GM19035 (cell line): Measurements from ENCODE around the gene BRF1.

Experiments
- ATAC-seq: cut with Tn5 transposase; IDR thresholded peaks from one replicate; pipeline ENCODE4 v1.9.1; 2021; ENCODE audit not compliant: unreplicated experiment

The BRF1 gene

GRCh38 chr14:105197211-105197641, 103.6 kb downstream of the BRF1 start:
- ATAC-seq = no peak

DNA sequence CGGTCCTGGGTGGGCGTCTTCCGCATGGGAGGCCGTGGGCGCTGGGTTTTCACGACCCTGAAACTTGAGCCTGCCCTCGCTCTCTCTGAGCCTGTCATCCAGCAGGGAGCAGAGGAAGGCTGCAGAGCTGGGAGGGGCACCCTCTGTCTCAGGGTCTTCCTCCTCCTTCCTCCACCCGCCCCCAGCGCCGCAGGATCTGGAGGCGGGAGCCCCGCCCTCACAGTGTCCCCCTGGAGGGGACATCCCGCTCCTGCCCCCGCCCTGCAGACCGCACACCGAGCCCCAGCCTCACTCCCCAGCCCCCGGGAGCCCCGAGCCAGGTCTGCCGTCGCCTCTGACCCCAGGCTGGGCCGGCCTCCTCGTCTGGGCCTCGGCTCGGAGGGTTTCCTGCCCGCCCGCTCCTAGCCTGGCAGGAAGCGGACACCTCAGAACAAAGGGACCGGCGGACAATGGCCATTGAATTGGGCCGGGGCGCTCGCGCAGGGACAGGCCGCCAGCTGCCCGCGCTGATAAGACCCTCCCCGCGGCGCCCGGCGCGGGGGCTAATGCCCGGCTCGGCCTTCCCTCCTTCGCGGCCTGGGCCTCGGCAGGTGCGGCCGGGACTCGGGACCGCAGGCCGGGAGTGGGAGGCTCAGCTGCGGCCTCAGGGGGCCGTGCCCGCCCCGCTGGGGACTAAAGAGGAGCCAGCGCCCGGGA, 104.4 kb downstream of the BRF1 start:
- ATAC-seq = no peak

DNA sequence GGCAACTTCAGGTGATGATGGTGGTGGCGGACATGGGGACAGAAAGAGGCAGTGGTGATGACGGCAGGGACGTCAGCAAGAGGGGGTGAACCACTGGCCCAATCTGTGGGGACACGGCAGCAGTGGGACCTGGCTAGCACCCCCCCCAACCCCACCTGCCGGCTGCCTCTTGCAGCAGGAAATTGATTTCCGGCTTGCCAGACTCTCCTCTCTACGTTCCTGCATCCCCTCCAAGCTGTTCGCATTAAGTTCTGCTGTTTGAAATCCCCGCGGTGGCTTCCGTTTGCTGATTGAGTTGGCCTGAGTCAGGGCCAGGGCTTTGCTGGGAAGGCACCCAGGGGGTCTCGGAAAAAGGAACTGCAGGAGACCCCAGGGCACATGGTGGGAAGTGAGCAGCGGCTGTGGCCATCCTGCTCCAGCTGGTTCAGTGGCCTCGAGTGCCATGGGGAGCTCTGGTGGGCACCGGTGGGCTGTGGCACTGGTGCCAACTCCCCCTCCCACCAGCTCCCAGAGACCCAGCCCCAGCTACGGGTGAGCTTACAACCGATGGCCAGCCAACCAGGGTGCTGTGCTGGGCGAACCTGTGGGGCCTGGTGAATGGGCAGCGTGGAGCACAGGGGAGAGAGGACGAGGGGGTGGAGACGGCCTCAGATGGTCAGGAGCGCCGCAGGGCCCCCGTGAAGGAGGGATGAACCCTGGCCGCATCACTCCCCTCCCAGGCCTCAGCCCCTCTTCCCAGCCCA, 105.1 kb downstream of the BRF1 start:
- ATAC-seq = no peak

GRCh38 chr14:105195051-105195450, 105.8 kb downstream of the BRF1 start:
- no peak for ATAC-seq

DNA sequence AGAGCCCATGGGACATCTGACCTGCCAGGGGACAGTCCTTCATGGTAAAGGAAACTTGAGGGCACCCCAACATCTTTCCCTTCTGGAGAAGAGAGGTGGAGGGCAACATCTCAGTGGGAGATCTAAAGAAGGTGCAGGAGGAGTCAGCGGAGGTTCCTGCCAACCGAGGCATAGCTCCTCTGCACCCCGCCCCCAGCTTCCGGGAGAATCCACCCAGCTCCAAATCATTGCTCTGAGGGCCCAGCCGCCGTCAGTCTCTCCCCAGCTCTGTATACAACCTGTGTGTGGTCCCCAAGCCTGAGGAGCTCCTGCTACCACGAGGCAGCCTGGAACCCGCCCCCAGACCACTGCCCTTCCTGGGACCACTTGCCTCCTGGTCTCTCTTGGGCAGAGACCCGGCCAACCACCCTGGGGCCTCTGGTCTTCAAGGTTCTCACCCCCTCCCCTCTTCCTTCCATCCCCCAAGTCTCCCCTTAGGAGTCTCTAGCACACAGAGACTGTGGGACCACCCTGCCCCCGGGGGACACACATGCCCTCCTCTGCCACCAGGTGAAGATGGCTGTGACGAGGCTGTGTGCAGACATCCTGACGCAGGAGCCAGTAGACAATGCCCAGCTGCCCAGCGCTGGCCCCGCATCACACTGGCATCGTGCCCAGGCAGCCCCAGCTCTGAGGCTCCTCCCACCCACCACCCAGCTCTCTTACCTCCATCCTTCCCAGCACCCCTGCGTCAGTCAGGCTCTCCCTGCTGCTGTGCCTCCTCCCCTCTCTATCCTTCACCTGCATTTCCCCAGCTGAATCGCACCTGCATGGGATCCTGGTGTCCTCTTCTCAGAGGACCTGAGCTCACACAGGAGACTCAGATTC, 106.7 kb downstream of the BRF1 start:
- ATAC-seq = no peak

DNA sequence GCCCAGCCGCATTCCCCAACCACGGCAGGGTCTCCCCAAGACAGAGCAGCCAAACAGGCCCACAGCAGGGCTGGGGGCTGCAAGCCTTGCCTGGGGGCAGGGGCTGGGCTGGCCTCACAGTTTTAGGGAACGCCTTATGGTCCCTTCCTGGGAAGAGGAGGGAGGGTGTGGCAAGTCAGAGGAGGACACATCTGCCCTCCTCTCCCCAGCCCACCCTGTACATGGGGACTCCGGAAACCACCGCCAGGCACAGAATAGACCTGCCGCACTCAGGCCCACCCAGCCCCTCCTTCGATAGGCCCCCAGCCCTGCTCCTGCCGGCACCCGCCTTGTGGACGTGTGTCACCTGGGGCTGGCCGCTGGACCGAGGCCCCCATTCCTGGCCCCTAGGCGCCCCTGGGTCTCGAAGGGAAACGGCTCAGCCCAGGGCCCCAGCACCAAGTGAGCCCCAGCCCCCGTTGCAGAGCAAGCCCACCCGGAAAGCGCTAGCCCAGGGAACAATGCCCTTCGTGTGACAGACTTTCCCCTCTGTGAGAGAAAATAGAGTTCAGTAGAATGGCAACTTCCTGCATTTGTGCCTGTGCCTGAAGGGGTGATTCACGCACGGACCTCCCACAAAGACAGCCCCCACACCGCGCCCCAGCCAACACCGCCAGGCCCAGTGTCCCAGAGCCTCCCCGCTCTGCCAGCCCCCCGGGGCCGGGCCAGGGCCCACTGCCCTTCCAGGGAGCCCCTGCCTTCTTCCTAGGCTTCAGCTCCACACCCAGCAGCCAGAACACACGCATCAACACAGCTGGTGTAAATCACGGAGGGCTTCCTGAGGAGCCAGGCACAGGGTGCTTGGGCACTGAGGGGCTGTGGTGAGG, 107.7 kb downstream of the BRF1 start:
- no peak for ATAC-seq

DNA sequence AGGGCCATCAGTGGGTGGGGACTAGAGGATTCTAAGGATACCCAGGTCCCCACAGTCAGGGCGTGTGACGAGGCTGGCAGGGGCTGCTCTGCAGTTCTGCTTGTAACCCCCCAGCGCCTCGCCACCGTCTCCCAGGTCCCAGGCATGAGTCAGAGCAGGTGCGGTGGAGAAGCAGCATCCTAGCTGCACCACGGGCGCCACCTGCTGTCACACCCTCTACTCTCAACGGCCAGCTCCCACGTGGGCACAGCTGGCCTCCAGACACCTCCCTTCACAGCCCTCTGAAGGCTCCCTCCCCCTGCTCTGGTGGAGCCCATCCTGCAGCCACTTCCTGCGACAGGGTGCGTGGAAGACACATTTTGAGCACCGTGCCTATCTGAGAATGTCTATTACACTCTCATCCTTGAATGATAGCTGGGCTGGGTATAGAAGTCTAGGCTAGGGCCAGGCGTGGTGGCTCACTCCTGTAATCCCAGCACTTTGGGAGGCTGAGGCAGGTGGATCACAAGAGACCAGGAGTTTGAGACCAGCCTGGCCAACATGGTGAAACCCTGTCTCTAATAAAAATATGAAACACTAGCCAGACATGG, 112.8 kb downstream of the BRF1 start:
- no peak for ATAC-seq

DNA sequence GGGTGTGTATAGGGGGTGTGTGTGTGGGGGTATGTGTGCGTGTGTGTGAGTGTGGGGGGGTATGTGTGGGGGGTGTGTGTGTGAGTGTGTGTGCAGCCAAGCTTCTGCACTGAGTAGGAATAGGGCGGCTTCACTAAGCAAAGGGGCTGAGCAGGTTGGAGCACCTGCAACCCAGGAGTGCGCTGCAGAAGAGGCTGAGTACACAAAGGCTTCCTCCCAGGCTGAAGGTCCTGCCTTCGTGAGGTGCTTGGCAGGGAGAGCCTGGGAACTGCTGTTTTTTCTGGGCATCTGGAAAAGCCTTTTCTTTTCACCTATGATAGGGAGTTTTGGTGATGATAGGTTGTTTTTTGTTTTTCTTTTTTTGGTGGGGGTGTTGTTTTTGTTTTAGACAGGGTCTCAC, 113.7 kb downstream of the BRF1 start:
- ATAC-seq = no peak

DNA sequence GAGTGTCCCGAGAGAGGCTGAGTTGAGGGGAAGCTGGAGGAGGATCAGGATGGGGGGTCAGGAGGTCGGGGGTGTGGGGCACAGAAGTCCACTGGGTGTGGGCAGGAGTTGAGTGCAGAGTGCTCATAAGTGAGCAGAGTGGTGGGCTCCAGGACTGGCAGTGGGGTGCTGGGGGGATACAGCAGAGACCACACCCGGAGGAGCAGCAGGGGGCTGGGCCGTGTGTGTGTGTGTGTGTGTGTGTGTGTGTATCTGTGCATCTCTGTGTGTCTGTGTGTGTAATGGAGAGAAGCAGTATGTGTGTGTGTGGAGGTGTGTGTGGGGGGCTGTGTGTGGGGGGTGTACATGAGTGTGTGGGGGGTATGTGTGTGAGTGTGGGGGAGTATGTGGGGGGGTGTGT, 114.8 kb downstream of the BRF1 start:
- no peak for ATAC-seq

DNA sequence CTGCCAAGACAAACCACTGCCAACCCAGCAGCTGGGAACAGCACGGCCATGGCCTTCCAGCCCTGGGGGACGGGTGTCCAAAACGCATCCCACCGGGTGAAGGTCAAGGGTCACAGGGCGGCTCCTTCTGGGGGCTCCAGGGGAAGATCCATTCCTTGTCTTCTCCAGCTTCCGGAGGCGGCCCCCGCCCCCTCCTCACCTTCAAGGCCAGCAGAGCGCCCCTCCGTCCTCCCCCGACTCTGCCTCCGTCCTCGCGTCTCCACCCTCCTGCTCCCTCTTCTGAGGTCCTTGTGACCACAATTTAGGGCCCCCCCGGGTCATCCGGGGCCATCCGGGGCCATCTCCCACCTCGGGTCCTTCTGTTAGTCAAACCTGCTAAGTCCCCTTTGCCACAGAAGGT, 115.8 kb downstream of the BRF1 start:
- ATAC-seq = no peak

GRCh38 chr14:105184461-105184860, 116.3 kb downstream of the BRF1 start:
- no peak for ATAC-seq

DNA sequence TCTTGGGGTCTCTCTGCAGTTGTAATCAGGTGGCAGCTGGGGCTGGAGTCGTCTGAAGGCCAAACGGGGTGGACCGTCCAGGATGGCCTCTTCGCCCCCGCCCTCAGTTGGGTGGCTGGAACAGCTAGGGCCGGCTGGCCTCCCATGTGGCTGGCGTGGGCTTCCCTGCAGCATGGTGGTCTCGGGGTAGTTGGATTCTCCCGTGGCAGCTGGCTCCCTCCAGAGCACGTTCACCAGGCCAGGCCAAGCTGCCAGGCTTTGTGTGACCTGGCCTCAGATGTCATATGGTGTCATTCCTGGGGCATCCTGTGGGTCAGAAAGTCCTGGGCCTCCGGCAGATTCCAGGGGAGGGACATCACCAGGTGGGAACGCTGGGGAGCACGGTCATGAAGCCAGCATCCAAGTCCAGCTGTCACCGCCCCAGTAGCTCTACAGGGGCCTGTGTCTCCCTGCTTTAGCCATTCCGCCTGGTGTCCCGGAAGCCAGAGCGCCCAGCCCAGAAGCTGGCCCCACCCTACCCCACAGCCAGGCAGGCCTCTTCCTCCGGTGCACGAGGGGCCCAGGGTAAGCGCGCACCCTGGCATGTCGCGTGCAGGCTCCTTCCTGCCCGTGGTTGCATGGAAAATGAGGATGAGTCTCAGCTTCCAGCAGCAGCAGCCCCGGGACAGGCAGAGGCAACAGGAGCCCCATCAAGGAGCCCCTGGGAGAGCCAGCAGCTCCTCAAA, 118.3 kb downstream of the BRF1 start:
- no peak for ATAC-seq

GRCh38 chr14:105181549-105182295, 119.1 kb downstream of the BRF1 start:
- ATAC-seq = no peak

DNA sequence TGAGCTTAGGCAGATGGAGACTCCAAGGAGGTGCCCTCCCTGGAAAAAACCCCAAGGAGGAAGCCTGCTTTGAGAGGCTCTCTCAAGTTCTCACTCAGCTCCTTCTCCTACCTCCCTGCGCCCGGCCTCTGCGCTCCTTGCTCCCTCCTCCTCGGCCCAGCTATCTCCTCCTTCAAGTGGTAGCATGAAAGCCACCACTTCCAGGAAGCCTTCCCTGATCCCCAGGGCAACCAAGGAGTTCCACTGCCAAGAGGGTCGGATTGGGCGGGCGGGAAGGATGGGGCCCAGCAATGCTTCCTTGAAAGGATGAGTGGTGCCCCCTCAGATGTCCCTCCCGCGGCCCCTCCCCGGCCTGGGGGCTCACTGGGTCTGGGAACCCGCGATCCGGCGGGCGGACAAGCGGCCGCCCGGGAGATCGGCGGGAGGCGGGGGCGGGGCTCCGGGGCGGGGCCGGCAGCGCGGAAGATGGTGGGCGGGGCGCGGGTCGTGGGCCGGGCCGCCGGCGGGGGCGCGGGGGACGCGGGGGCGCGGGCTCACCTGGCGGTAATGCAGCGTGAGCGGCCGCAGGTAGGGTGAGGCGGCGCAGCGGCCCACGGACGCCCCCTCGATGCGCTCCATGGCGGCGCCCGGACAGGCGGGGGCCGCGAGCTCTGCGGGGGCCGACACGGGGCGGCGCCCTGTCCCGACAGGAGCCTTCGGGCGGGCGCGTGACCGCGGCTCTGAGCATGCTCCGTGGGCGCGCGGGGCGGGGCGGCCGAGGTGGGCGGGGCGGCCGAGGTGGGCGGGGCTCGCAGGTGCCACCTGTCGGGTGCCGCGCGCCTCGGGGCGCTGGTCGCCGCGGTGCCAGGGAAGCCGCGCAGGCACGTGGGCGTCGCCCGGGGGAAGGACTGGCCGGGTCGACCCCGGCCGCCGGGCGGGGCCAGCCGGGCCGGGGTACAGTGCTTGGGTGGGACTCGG, 119.9 kb downstream of the BRF1 start, which contains the start of gene NUDT14:
Gene NUDT14, minus strand, starts transcription at position 721 of the 957 bp plus-strand sequence. Its CDS starts 103 bp downstream, at position 618.
- ATAC-seq = peak; percentile 58

DNA sequence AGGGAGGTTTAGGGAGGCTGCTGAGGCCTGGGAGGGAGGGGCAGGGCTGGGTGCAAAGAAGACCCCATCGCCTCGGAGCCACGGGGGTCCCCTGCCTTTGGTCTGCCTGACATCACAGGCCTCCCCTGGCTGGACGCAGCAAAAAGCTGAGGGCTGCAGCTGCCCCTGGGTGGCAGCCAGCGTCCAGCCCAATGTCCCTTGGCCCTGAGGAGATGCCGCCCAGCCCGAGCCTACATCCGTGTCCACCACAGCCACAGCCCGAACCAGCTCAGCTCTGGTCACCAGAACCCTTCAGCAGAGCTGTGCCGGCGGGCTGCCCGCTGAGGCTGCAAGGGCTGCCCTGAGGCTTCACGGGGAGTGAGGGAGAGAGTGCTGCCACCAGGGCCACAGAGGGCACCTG, 121.6 kb downstream of the BRF1 start:
- no peak for ATAC-seq

- no peak for ATAC-seq
These were observed 122.0 kb downstream of the BRF1 start for GRCh38 chr14:105178868-105179140.

- no peak for ATAC-seq
These were observed 122.5 kb downstream of the BRF1 start for GRCh38 chr14:105178069-105178867.
